Measurements from ENCODE around the gene PRRC2B.

- no peak for TF ChIP-seq CTCF (IDR thresholded peaks at IDR 0.05; ENCODE audit: poor library complexity)
- TF ChIP-seq EZH2phosphoT487 (IDR thresholded peaks at IDR 0.05; ENCODE audit: low read depth, severe bottlenecking, unreplicated experiment): no peak
- TF ChIP-seq EZH2 (IDR thresholded peaks at IDR 0.05; ENCODE audit: borderline replicate concordance): no peak
Observed at GRCh38 chr9:131518553-131518952, 124.7 kb downstream of the PRRC2B start.
